ENCODE data around the gene PIPOX.

GRCh38 chr17:29073520-29073919 is 30.6 kb downstream of the PIPOX start:
- TF ChIP-seq CTCF (IDR thresholded peaks at IDR 0.05; ENCODE audit: low read length) = no peak
- no peak for TF ChIP-seq EZH2phosphoT487 (IDR thresholded peaks at IDR 0.05; ENCODE audit: low read length)

Data from MM.1S (cell line).